ENCODE results near the gene TOX3.

DNA sequence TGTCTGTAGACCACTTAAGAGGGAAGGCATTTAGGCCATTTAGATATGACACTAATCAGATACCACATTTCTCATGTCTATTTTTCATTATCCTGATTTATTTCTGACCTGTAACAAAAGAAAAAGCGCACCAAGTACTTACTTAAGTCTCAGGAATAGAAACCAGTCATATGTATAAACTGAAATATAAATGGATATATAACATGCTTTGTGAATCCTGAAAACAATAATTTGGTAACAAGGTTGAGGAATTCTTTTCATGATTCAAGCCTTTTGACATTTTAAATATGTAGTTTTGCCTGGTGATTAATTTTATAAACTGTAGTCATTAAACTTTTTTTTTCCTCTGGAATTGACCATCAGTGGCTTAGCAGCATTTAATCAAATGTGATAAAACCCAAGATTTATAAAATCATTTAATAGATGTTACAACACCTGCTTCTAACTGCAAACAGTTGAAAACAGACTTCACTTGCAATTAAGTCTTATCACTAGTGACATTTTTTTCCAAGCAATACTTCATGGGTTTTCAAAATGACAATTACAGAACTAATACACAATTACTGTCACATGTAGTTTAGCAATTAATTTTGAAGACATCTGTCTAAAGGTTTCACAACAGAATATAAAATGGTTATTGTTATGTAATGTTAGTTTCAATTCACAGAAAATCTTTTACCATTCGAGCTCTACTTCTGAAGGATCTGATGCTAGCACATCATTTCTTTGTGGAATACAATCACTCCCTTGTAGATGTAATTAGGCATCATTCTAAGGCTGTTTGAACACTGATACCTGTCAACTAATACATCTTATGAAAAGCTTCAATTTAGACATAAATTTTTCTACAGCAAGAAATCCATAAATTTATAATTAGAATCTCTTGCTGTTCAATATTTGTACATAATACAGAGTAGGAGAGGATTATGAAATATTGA, 110.3 kb downstream of the TOX3 start:
- TF ChIP-seq, protein P1, sequence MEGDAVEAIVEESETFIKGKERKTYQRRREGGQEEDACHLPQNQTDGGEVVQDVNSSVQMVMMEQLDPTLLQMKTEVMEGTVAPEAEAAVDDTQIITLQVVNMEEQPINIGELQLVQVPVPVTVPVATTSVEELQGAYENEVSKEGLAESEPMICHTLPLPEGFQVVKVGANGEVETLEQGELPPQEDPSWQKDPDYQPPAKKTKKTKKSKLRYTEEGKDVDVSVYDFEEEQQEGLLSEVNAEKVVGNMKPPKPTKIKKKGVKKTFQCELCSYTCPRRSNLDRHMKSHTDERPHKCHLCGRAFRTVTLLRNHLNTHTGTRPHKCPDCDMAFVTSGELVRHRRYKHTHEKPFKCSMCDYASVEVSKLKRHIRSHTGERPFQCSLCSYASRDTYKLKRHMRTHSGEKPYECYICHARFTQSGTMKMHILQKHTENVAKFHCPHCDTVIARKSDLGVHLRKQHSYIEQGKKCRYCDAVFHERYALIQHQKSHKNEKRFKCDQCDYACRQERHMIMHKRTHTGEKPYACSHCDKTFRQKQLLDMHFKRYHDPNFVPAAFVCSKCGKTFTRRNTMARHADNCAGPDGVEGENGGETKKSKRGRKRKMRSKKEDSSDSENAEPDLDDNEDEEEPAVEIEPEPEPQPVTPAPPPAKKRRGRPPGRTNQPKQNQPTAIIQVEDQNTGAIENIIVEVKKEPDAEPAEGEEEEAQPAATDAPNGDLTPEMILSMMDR (IDR thresholded peaks at IDR 0.05 in 4 of 5, conservative IDR thresholded peaks at IDR 0.05 in 1 of 5) = no peak
- no peak for TF ChIP-seq POLR2A (IDR thresholded peaks at IDR 0.05)

Data from gastrocnemius medialis (tissue), 4 donors.